ENCODE data around the gene GALNT2.

Gene GALNT2

GRCh38 chr1:230300322-230301301, 233.6 kb downstream of the GALNT2 start:
- DNase-seq (ENCODE audit: low read depth), result no peak

GRCh38 chr1:230301322-230301721, 234.3 kb downstream of the GALNT2 start:
- DNase-seq (ENCODE audit: low read depth), result no peak

GRCh38 chr1:230301822-230302221, 234.8 kb downstream of the GALNT2 start:
- DNase-seq (ENCODE audit: low read depth), result no peak

GRCh38 chr1:230303069-230303468, 236.0 kb downstream of the GALNT2 start:
- no peak for DNase-seq (ENCODE audit: low read depth)

- DNase-seq (ENCODE audit: low read depth), result no peak
Observed at GRCh38 chr1:230303822-230304221, 236.8 kb downstream of the GALNT2 start.

- DNase-seq (ENCODE audit: low read depth), result no peak
Observed at GRCh38 chr1:230306169-230306568, 239.1 kb downstream of the GALNT2 start.

GRCh38 chr1:230307213-230307612, 240.2 kb downstream of the GALNT2 start:
- no peak for DNase-seq (ENCODE audit: low read depth)

GRCh38 chr1:230308039-230308438, 241.0 kb downstream of the GALNT2 start:
- no peak for DNase-seq (ENCODE audit: low read depth)

- no peak for DNase-seq (ENCODE audit: low read depth)
Observed at GRCh38 chr1:230308821-230309220, 241.8 kb downstream of the GALNT2 start.

GRCh38 chr1:230309646-230310177, 242.7 kb downstream of the GALNT2 start:
- no peak for DNase-seq (ENCODE audit: low read depth)

GRCh38 chr1:230310381-230311163, 243.5 kb downstream of the GALNT2 start:
- peak; percentile 46 for DNase-seq (ENCODE audit: low read depth)

GRCh38 chr1:230312676-230313075, 245.6 kb downstream of the GALNT2 start:
- no peak for DNase-seq (ENCODE audit: low read depth)

GRCh38 chr1:230313453-230314141, 246.6 kb downstream of the GALNT2 start:
- no peak for DNase-seq (ENCODE audit: low read depth)

- DNase-seq (ENCODE audit: low read depth), result no peak
Observed at GRCh38 chr1:230314142-230314470, 247.1 kb downstream of the GALNT2 start.

GRCh38 chr1:230315099-230315498, 248.1 kb downstream of the GALNT2 start:
- no peak for DNase-seq (ENCODE audit: low read depth)

- no peak for DNase-seq (ENCODE audit: low read depth)
Observed at GRCh38 chr1:230316864-230317745, 250.1 kb downstream of the GALNT2 start.

- DNase-seq (ENCODE audit: low read depth), result no peak
Observed at GRCh38 chr1:230317823-230318819, 251.1 kb downstream of the GALNT2 start.

- DNase-seq (ENCODE audit: low read depth), result no peak
Observed at GRCh38 chr1:230319014-230319747, 252.1 kb downstream of the GALNT2 start.

GRCh38 chr1:230320804-230321203, 253.8 kb downstream of the GALNT2 start:
- no peak for DNase-seq (ENCODE audit: low read depth)

Measured in activated T-helper 9 cell treated with anti-CD3 and anti-CD28 coated beads, Interleukin-2, amount 50 U/mL, for 16 hours (primary cell).